Keratinocyte (primary cell): ENCODE data around the gene LPCAT4. TPM values are rescaled to one million over a fixed set of nuclear protein-coding genes. Genes with fewer than 3 reads are reported as not detected.

Experiments
- DNase-seq: peaks from one replicate; pipeline ENCODE4 v3.0.0-alpha.2; 2011; ENCODE audit warnings: low read depth, missing footprints, low spot score
- FAIRE-seq: peaks from 2 replicates; lab custom pipeline; 2011; peaks lifted over from hg19 to GRCh38; lab: Jason Lieb, UNC
- H2AFZ ChIP-seq: 2 replicates; pipeline ENCODE4 v1.6.0; 2012; ENCODE audit warnings: low read length, control low read depth, inconsistent platforms; ENCODE audit not compliant: control insufficient read depth
- H3K27ac ChIP-seq: 2 replicates; pipeline ENCODE4 v1.5.1; 2011; ENCODE audit warnings: low read length; ENCODE audit not compliant: control insufficient read depth, insufficient read depth
- H3K27me3 ChIP-seq: 3 replicates; pipeline ENCODE4 v1.6.0; 2011; ENCODE audit warnings: low read length; ENCODE audit not compliant: control insufficient read depth, insufficient read depth; ENCODE audit errors: extremely low read depth
- H3K36me3 ChIP-seq, 2 experiments: 2 replicates in 1 of 2; 3 replicates in 1 of 2; pipeline ENCODE4 v1.5.1; 2011; ENCODE audit warnings: low read length in 2 of 2, mild to moderate bottlenecking in 1 of 2; ENCODE audit not compliant: control insufficient read depth in 2 of 2, insufficient read depth in 2 of 2; ENCODE audit errors: extremely low read depth in 1 of 2
- H3K4me1 ChIP-seq: 3 replicates; pipeline ENCODE4 v1.5.1; 2011; ENCODE audit warnings: low read length; ENCODE audit not compliant: control insufficient read depth, insufficient read depth; ENCODE audit errors: extremely low read depth
- H3K4me2 ChIP-seq: 3 replicates; pipeline ENCODE4 v1.6.0; 2011; ENCODE audit warnings: low read depth, low read length; ENCODE audit not compliant: control insufficient read depth, insufficient read depth; ENCODE audit errors: extremely low read depth
- H3K4me3 ChIP-seq, 3 experiments: fragments of 200-600 bp in 1 of 3; sonication (generic) in 1 of 3; 2 replicates in 2 of 3; 3 replicates in 1 of 3; pipeline ENCODE4 v1.5.1; 2011 to 2016; ENCODE audit warnings: low read length in 3 of 3, mild to moderate bottlenecking in 3 of 3, control low read depth in 2 of 3, inconsistent platforms in 1 of 3, low read depth in 1 of 3, mixed read lengths in 1 of 3, mixed run types in 1 of 3, moderate library complexity in 1 of 3; ENCODE audit not compliant: control insufficient read depth in 2 of 3, insufficient read depth in 2 of 3; ENCODE audit errors: extremely low read depth in 1 of 3
- H3K79me2 ChIP-seq: 2 replicates; pipeline ENCODE4 v1.6.0; 2012; ENCODE audit warnings: low read length; ENCODE audit not compliant: control insufficient read depth, insufficient read depth
- H3K9ac ChIP-seq: 3 replicates; pipeline ENCODE4 v1.6.0; 2011; ENCODE audit warnings: low read length; ENCODE audit not compliant: control insufficient read depth, insufficient read depth; ENCODE audit errors: extremely low read depth
- H3K9me1 ChIP-seq: 3 replicates; pipeline ENCODE4 v1.6.0; 2011; ENCODE audit warnings: low read length; ENCODE audit not compliant: control insufficient read depth, insufficient read depth; ENCODE audit errors: extremely low read depth
- H3K9me3 ChIP-seq: 2 replicates; pipeline ENCODE4 v1.5.1; 2012; ENCODE audit warnings: low read depth, low read length; ENCODE audit not compliant: control insufficient read depth
- H4K20me1 ChIP-seq: 3 replicates; pipeline ENCODE4 v1.6.0; 2011; ENCODE audit warnings: low read length; ENCODE audit not compliant: control insufficient read depth, insufficient read depth; ENCODE audit errors: extremely low read depth
- EZH2 ChIP-seq: IDR thresholded peaks from one replicate; pipeline ENCODE4 v1.6.1; 2012; ENCODE audit warnings: inconsistent platforms, mild to moderate bottlenecking, low read length, moderate library complexity
- dilution Hi-C: fragments of 300-500 bp; cut with MboI; formaldehyde crosslinking; loops from one replicate; pipeline ENCODE4 v1.7.0; 2020; ENCODE audit warnings: low sequenced_read_pairs; ENCODE audit not compliant: extremely low pct_ligation_motif_present
- polyA plus RNA-seq, 5 experiments: library from polyadenylated mRNA; depleted of rRNA in 3 of 5; stranded (reverse) in 3 of 5; stranded (forward) in 1 of 5; unstranded in 1 of 5; fragments of >200 nt; gene quantifications; 1 replicate in 1 of 5; 2 replicates in 3 of 5; 3 replicates in 1 of 5; pipeline versions ENCODE4 v1.2.1 to v1.2.3, GENCODE V29; 2011 to 2012; ENCODE audit warnings: missing spikeins in 2 of 5, low read depth in 1 of 5, low replicate concordance in 1 of 5
- TF ChIP-seq, protein P1 (sequence below), 3 experiments: IDR thresholded peaks in 1 of 3; conservative IDR thresholded peaks in 1 of 3; optimal IDR thresholded peaks in 1 of 3; 2 replicates in 2 of 3; 3 replicates in 1 of 3; pipeline versions ENCODE3 to v1.5.1; 2011; ENCODE audit warnings: low read length in 3 of 3, mild to moderate bottlenecking in 3 of 3, moderate library complexity in 2 of 3, control low read depth in 1 of 3, inconsistent platforms in 1 of 3; ENCODE audit not compliant: insufficient read depth in 2 of 3; ENCODE audit errors: extremely low read depth in 1 of 3

The LPCAT4 gene
- polyA plus RNA-seq, 1 donor (not counting 4 experiments of a cell fraction or from before 2014, with no cell fraction given): 43.3 TPM

DNA sequence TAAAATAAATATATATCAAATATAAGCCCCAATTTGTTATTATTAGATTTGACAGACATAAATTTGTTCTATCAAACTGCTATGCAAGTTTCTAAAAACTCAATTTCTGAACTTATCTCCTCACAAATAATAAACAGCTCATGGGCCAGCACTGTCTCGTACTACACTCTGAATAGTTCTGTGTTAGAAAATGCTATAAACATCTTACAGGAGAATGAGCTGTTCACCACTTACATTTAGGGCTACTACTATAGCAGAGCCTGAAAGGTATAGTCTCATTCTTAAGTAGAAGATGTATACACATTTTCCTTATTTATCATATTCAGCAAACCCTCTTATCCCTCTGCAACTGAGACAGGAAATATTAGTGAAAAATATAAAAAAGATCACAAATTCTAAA lies 42.1 kb downstream of the LPCAT4 start:
- Histone ChIP-seq H3K9me3 (no peaks in the 10 kb centered on the region), H3K4me2 (no peak overlapping the region), H3K27ac (no peak overlapping the region), H4K20me1 (no peaks in the 10 kb centered on the region), H3K4me1 (peaks cover 3% of the 10 kb centered on the region), H3K4me3 (no peak overlapping the region), H3K9me1 (no peaks in the 10 kb centered on the region), H3K36me3 (no peaks in the 10 kb centered on the region), H3K79me2 (no peaks in the 10 kb centered on the region), H2AFZ (no peak overlapping the region), H3K9ac (no peak overlapping the region), H3K27me3 (no peaks in the 10 kb centered on the region)
- FAIRE-seq: no peak
- TF ChIP-seq EZH2: no peak
- TF ChIP-seq, protein P1, sequence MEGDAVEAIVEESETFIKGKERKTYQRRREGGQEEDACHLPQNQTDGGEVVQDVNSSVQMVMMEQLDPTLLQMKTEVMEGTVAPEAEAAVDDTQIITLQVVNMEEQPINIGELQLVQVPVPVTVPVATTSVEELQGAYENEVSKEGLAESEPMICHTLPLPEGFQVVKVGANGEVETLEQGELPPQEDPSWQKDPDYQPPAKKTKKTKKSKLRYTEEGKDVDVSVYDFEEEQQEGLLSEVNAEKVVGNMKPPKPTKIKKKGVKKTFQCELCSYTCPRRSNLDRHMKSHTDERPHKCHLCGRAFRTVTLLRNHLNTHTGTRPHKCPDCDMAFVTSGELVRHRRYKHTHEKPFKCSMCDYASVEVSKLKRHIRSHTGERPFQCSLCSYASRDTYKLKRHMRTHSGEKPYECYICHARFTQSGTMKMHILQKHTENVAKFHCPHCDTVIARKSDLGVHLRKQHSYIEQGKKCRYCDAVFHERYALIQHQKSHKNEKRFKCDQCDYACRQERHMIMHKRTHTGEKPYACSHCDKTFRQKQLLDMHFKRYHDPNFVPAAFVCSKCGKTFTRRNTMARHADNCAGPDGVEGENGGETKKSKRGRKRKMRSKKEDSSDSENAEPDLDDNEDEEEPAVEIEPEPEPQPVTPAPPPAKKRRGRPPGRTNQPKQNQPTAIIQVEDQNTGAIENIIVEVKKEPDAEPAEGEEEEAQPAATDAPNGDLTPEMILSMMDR (optimal IDR thresholded peaks at IDR 0.05 in 1 of 3, IDR thresholded peaks at IDR 0.05 in 1 of 3, conservative IDR thresholded peaks at IDR 0.05 in 1 of 3; ENCODE audit: extremely low read depth in 1 of 3, insufficient read depth in 2 of 3, low read length in 3 of 3): no peak
- DNase-seq: no peak
- dilution Hi-C loops: no loop called here

DNA sequence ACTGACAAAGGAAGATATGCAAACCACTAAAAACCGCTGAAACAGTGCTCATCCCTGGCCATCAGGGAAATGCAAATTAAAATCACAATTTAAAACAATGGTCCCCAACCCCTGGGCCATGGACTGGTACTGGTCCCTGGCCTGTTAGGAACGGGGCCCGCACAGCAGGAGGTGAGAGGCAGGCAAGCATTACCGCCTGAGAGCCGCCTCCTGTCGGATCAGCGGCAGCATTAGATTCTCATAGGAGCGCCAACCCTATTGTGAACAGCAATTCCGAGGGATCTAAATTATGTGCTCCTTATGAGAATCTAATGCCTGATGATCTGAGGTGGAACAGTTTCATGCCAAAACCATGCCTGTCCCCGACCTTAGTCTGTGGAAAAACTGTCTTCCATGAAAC lies 43.8 kb downstream of the LPCAT4 start:
- dilution Hi-C loops: no loop called here
- Histone ChIP-seq H3K27me3 (no peaks in the 10 kb centered on the region), H2AFZ (no peak overlapping the region), H3K4me1 (peaks cover 9% of the 10 kb centered on the region), H3K9me1 (no peaks in the 10 kb centered on the region), H3K9me3 (no peaks in the 10 kb centered on the region), H3K9ac (no peak overlapping the region), H3K79me2 (no peaks in the 10 kb centered on the region), H4K20me1 (no peaks in the 10 kb centered on the region), H3K27ac (no peak overlapping the region), H3K36me3 (no peaks in the 10 kb centered on the region), H3K4me2 (no peak overlapping the region), H3K4me3 (no peak overlapping the region)
- no peak for FAIRE-seq
- DNase-seq: no peak
- no peak for TF ChIP-seq EZH2
- TF ChIP-seq, protein P1 (optimal IDR thresholded peaks at IDR 0.05 in 1 of 3, IDR thresholded peaks at IDR 0.05 in 1 of 3, conservative IDR thresholded peaks at IDR 0.05 in 1 of 3; ENCODE audit: extremely low read depth in 1 of 3, insufficient read depth in 2 of 3, low read length in 3 of 3): no peak
